ENCODE data around the gene MED27. TPM values are rescaled to one million over a fixed set of nuclear protein-coding genes. Genes with fewer than 3 reads are reported as not detected.

The MED27 gene
- total and polyA plus RNA-seq, 2 of the 4 experiments (the other 2 are of a cell fraction) = 50.2 to 63.4 TPM

DNA sequence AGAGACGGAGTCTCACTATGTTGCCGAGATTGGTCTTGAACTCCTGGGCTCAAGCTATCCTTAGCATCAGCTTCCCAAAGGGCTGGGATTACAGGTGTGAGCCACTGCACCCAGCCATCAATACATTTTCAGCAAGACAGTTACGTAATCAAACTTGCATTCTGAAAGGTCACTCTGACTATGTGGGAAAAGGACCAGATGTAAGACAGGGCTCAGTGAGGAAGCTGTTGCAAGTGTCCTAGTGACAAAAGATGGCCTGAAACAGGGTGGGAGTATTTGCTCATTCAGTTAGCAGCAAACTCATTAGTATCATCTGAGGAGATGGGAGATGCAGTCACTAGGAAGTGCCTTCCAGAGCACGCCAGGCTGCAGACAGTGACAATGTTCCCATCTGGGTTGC lies 16.9 kb downstream of the MED27 start:
- no peak overlapping the region for H2BK15ac ChIP-seq (ENCODE audit: low read depth, low read length)
- in situ Hi-C loops (cut with MboI; ENCODE audit: low sequenced_read_pairs) = no loop called here
- dilution Hi-C loops (cut with HindIII; ENCODE audit: low sequenced_read_pairs, unreplicated experiment) = no loop called here
- intact Hi-C loops (cut with micrococcal nuclease) = no loop called here
- H3K27me3 ChIP-seq (ENCODE audit: control insufficient read depth, insufficient read depth, low read length) = no peaks in the 10 kb centered on the region
- no peak overlapping the region for H3K9ac ChIP-seq (ENCODE audit: low read depth, low read length)
- no peak overlapping the region for H3K27ac ChIP-seq (ENCODE audit: insufficient read depth, low read length)
- ChIA-PET POLR2A (ENCODE audit: unreplicated experiment) (no interaction called here), CTCF (no interaction called here)
- no peak overlapping the region for H2BK120ac ChIP-seq (ENCODE audit: low read depth, low read length)
- H2AK9ac ChIP-seq (replicated peaks; ENCODE audit: low read depth, low read length, poor library complexity) = no peak overlapping the region
- no peak overlapping the region for H3K18ac ChIP-seq (ENCODE audit: low read depth, low read length)
- no peak overlapping the region for H3K56ac ChIP-seq (ENCODE audit: extremely low read depth, insufficient read depth, low read length)
- H2BK5ac ChIP-seq (ENCODE audit: low read depth, low read length, poor library complexity, severe bottlenecking) = no peak overlapping the region
- no peak overlapping the region for H2AFZ ChIP-seq (replicated peaks; ENCODE audit: low read length, poor library complexity)
- H3K14ac ChIP-seq (replicated peaks; ENCODE audit: low read depth, low read length) = no peak overlapping the region
- peaks cover 8% of the 10 kb centered on the region for H3K36me3 ChIP-seq (ENCODE audit: control insufficient read depth, insufficient read depth, low read length)
- no peak overlapping the region for H2AK5ac ChIP-seq (ENCODE audit: low read depth, low read length)
- peaks cover 3% of the 10 kb centered on the region; the same call in 1 of the 2 replicates for H3K9me1 ChIP-seq (ENCODE audit: insufficient read depth, low read length)
- H2BK20ac ChIP-seq (ENCODE audit: low read depth, low read length) = no peak overlapping the region
- no peak for DNase-seq
- H4K91ac ChIP-seq (ENCODE audit: insufficient read depth, low read depth, low read length) = no peak overlapping the region
- no TSS peak for BruUV-seq (replicated peaks)
- no peaks in the 10 kb centered on the region for H3K9me3 ChIP-seq (ENCODE audit: control insufficient read depth, insufficient read depth, low read length)
- H3K4me1 ChIP-seq (ENCODE audit: control insufficient read depth, insufficient read depth, low read length) = peaks cover 3% of the 10 kb centered on the region; the same call in 1 of the 2 replicates
- peaks cover 50% of the 10 kb centered on the region for H4K20me1 ChIP-seq (ENCODE audit: insufficient read depth, low read length)
- no peak overlapping the region for H4K5ac ChIP-seq (ENCODE audit: low read depth, low read length)
- no peak overlapping the region for H3K4ac ChIP-seq (ENCODE audit: low read depth, low read length)
- peaks cover 54 to 92% of the 10 kb centered on the region in 2 experiments for H3K79me1 ChIP-seq (ENCODE audit: low read depth in 1 of 2, low read length in 2 of 2)
- no CpG with 5 or more reads among the region's 4 CpGs for whole genome bisulfite sequencing, 2 experiments (ENCODE audit: extremely low coverage in 2 of 2, insufficient read length in 1 of 2)
- H3K4me2 ChIP-seq (ENCODE audit: low read depth, low read length) = no peak overlapping the region
- H4K8ac ChIP-seq (ENCODE audit: low read depth in 2 of 2, low read length in 2 of 2) = no peak overlapping the region
- H3K4me3 ChIP-seq (ENCODE audit: insufficient read depth, low read depth, low read length) = no peak overlapping the region
- ATAC-seq (ENCODE audit: low read depth) = no peak
- H3K23ac ChIP-seq (ENCODE audit: low read depth, low read length) = no peak overlapping the region
- no peak for TF ChIP-seq MAZ (IDR thresholded peaks at IDR 0.05; ENCODE audit: borderline replicate concordance, low read depth, low read length)
- TF ChIP-seq CEBPB (IDR thresholded peaks at IDR 0.05; ENCODE audit: low read depth, low read length) = peak; percentile 66
